HG02885 (cell line): ENCODE data around the gene MARCHF5.
"Not testable (repeated sequence)": the region's sequence is repeated elsewhere in the genome, so short reads cannot be mapped to it uniquely, and the experiment has no call there.

Source experiments
- ATAC-seq: cut with Tn5 transposase; IDR thresholded peaks from one replicate; pipeline ENCODE4 v1.9.1; 2021; ENCODE audit warnings: mild to moderate bottlenecking; ENCODE audit not compliant: unreplicated experiment, poor library complexity

Gene MARCHF5

DNA sequence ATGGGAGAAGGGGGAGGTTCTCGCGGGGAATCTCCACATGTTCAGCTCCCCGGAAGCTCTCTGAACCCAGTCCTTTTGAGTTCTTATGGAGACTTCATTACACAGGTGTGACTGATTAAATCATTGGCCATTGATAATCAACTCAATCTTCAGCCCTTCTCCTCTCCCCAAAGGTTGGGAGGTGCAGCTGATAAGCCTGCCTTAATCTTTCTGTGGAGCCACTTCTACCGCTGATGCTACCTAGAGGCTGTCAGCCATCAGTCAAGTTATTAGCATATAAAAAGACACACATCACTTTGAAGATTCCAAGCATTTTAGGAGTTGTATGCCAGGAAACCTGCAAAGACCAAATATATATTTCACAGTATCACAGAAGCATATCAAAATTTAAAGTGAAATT lies 91.7 kb downstream of the MARCHF5 start:
- no peak for ATAC-seq

DNA sequence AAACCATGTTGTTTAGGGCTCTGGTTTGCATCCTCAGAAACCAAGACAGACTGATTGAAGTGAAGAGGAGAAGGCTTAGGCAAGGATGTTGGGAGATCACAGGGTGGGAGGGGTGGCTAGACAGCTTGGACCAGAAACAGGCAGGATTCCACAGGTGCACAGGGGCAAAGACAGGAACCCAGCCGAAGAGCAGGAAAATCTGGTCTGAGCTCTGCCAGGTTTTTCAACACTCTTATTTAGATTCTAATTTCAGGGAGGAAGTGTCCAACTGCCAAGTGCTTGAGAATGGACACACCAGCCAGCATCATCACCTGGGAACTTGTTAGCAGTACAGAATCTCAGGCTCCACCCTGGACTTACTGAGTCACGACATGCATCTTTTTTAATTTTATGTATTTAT lies 93.8 kb downstream of the MARCHF5 start:
- no peak for ATAC-seq

DNA sequence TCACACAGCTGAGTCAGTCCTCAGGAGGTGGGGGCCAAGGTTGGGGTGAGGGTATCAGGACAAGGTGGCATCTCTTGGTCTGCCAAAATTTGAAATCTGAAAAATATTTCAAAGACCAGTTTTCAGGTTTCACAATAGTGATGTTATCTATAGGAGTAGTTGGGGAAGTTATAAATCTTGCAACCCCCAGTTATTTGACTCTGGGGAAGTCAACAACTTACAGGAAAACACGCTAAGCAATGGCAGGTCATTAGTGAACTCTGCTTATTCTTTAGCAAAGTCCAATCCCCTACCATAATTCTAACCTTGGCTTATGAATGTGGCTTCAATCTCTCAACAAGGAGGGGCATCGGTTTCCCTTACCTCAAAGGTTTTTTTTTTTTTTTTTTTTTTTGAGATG lies 94.9 kb downstream of the MARCHF5 start:
- no peak for ATAC-seq

DNA sequence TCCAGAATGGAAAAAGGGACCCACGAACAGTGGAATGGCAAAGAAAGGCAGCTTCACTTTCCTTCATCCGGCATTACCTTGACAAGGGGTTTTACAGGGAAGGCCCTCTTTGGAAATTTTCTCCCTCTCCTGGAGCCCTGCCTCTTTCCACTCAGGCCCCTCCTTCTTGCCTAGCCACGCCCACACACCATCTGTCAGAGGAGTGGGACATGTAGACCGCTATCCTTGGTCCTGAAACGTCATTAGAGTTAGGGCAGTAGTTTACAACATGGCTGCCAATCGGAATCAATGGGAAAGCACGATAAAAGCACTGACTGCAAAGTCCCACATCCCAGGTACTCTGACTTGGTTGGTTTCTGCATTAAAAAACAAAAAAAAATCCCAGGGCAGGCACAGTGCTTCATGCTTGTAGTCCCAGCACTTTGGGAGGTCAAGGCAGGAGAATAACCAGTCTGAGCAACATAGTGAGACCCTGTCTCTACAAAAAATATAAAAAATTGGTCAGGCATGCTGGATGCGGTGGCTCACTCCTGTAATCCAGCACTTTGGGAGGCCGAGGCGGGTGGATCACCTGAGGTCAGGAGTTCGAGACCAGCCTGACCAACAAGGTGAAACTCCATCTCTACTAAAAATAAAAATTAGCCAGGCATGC lies 96.4 kb downstream of the MARCHF5 start:
- ATAC-seq, result no peak

DNA sequence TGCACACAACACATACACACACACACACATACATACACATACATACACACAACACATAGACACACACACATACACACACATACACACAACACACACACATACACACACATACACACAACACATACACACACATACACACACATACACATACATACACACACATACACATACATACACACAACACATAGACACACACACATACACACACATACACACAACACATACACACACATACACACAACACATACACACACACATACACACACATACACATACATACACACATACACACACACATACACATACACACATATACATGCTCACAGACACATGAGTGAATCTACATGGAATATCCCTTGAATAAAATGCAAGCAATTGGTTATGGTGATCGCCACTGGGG lies 102.2 kb downstream of the MARCHF5 start:
- not testable (repeated sequence) for ATAC-seq

DNA sequence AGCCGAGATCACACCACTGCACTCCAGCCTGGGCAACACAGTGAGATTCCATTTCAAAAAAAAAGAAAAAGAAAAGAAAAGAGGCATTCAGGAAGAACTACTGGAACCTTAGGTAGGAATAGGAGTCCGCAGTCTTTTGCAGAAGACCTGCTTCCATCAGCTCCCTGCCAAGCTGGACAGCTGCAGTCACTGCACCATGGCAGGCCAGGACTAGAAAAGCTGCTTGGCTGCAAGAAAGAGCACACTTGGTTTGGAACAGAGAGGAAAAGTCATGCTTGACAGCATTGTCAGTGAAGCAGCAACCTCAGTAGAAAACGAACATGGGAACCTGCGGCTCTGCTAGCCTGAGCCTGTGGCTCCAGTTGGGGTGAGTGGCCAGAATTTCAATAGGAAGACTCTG lies 104.3 kb downstream of the MARCHF5 start:
- no peak for ATAC-seq

DNA sequence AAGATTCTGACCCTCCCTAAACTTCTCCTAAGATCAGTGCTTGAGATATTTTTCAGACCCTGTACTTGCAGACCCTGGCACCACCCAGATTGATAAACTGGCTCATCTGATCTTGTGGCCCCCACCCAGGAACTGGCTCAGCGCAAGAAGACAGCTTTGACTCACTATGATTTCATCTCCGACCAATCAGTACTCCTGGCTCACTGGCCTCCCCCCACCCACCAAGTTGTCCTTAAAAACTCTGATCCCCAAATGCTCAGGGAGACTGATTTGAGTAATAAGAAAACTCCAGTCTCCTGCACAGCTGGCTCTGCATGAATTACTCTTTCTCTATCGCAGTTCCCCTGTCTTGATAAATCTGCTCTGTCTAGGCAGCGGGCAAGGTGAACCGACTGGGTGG lies 111.3 kb downstream of the MARCHF5 start:
- not testable (repeated sequence) for ATAC-seq
